GM23248 (cell line): ENCODE data around the gene KLC1. TPM values are rescaled to one million over a fixed set of nuclear protein-coding genes. Genes with fewer than 3 reads are reported as not detected.

Experiments
- DNase-seq: peaks from one replicate; pipeline ENCODE4 v3.0.0-alpha.2; 2015
- H2AFZ ChIP-seq: fragments of 200-600 bp; sonication (generic); 2 replicates; pipeline ENCODE4 v1.6.1; 2016; ENCODE audit warnings: antibody characterized with exemption
- H3F3A ChIP-seq: fragments of 200-600 bp; sonication (generic); 2 replicates; pipeline ENCODE4 v1.6.1; 2016; ENCODE audit warnings: mild to moderate bottlenecking, antibody characterized with exemption, mixed run types; ENCODE audit not compliant: insufficient read depth
- H3K27ac ChIP-seq: fragments of 200-600 bp; sonication (generic); 2 replicates; pipeline ENCODE4 v1.5.1; 2016; ENCODE audit warnings: mild to moderate bottlenecking
- H3K27me3 ChIP-seq: fragments of 200-600 bp; sonication (generic); replicated peaks from 2 replicates; pipeline ENCODE4 v1.6.1; 2016; ENCODE audit warnings: mild to moderate bottlenecking; ENCODE audit not compliant: insufficient read depth
- H3K36me3 ChIP-seq: fragments of 200-600 bp; sonication (generic); 2 replicates; pipeline ENCODE4 v1.6.1; 2016; ENCODE audit warnings: low read depth, mild to moderate bottlenecking
- H3K4me1 ChIP-seq: fragments of 200-600 bp; sonication (generic); 2 replicates; pipeline ENCODE4 v1.6.1; 2016; ENCODE audit warnings: mild to moderate bottlenecking; ENCODE audit not compliant: insufficient read depth
- H3K4me2 ChIP-seq: fragments of 200-600 bp; sonication (generic); one replicate; pipeline ENCODE4 v1.6.1; 2016; ENCODE audit warnings: mild to moderate bottlenecking; ENCODE audit not compliant: unreplicated experiment
- H3K4me3 ChIP-seq: fragments of 200-600 bp; sonication (generic); 2 replicates; pipeline ENCODE4 v1.5.1; 2016; ENCODE audit warnings: mild to moderate bottlenecking
- H3K79me2 ChIP-seq: fragments of 200-600 bp; sonication (generic); 2 replicates; pipeline ENCODE4 v1.6.1; 2016; ENCODE audit warnings: mild to moderate bottlenecking; ENCODE audit not compliant: insufficient read depth
- H3K9ac ChIP-seq: fragments of 200-600 bp; sonication (generic); 2 replicates; pipeline ENCODE4 v1.6.1; 2016; ENCODE audit warnings: mild to moderate bottlenecking
- H3K9me2 ChIP-seq: fragments of 200-600 bp; sonication (generic); 2 replicates; pipeline ENCODE4 v1.6.1; 2016; ENCODE audit warnings: mixed run types, mild to moderate bottlenecking, moderate library complexity; ENCODE audit not compliant: insufficient read depth
- H3K9me3 ChIP-seq: fragments of 200-600 bp; sonication (generic); one replicate; pipeline ENCODE4 v1.6.1; 2017; ENCODE audit warnings: low read depth
- H4K20me1 ChIP-seq: fragments of 200-600 bp; sonication (generic); 2 replicates; pipeline ENCODE4 v1.6.0; 2016; ENCODE audit not compliant: insufficient read depth
- EZH2 ChIP-seq: fragments of 200-600 bp; sonication (generic); IDR thresholded peaks from 2 replicates; pipeline ENCODE4 v1.6.1; 2018; ENCODE audit warnings: antibody characterized with exemption, mild to moderate bottlenecking; ENCODE audit not compliant: insufficient read depth, poor library complexity, severe bottlenecking
- EZH2phosphoT487 ChIP-seq: fragments of 200-600 bp; sonication (generic); IDR thresholded peaks from 2 replicates; pipeline ENCODE4 v1.6.1; 2018; ENCODE audit warnings: antibody characterized with exemption, moderate library complexity, mild to moderate bottlenecking, low read depth; ENCODE audit not compliant: insufficient read depth
- WGBS, 2 experiments: methylation state at CpG; one replicate each; pipeline ENCODE4 v1.1.6; 2015 to 2017; ENCODE audit warnings: low lambda C conversion rate in 2 of 2, low coverage in 1 of 2; ENCODE audit errors: missing lambda C conversion rate in 2 of 2; 5-methylcytosine and 5-hydroxymethylcytosine counted together
- in situ Hi-C: fragments of 300-500 bp; cut with MboI; formaldehyde crosslinking; loops from 2 replicates; pipeline ENCODE4 v1.15.0; 2020
- polyA plus RNA-seq: library from polyadenylated mRNA; unstranded; fragments of >200 nt; fragmentation: Nextera tagmentation; extraction: Ambion mirVana; gene quantifications from 2 replicates; pipeline ENCODE4 v1.2.1, GENCODE V29; 2016
- total RNA-seq: library from RNA; depleted of rRNA; stranded (reverse); fragments of >200 nt; shearing (Covaris generic); gene quantifications from 2 replicates; pipeline ENCODE4 v1.2.3, GENCODE V29; 2014

Gene KLC1
- total and polyA plus RNA-seq, 2 experiments from 2014 or later, result 184 to 410 TPM

DNA sequence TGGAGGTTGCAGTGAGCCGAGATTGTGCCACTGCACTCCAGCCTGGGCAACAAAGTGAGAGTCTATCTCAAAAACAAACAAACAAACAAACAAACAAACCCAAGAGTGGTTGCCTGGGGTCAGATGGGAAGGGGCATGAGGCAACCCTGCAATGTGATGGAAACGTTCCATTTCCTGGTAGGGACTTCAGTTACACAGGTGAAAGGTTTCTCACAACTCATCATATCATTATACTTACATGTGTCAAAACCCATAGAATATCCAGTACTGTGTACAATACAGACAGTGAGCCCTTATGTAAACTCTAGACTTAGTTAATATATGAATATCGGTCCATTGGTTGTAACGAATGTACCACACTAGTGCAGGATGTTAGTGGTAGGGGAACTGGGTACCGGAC is 7.2 kb upstream of the KLC1 start:
- Histone ChIP-seq H3K79me2 (no peaks in the 10 kb centered on the region), H3F3A (peaks cover 5% of the 10 kb centered on the region; the same call in 1 of the 2 replicates), H3K9me3 (no peaks in the 10 kb centered on the region), H3K36me3 (no peaks in the 10 kb centered on the region), H3K4me3 (no peak overlapping the region), H3K4me1 (peaks cover 27% of the 10 kb centered on the region), H3K27me3 (no peaks in the 10 kb centered on the region), H4K20me1 (no peaks in the 10 kb centered on the region), H3K9ac (no peak overlapping the region), H3K9me2 (no peaks in the 10 kb centered on the region), H3K4me2 (no peak overlapping the region), H3K27ac (no peak overlapping the region), H2AFZ (no peak overlapping the region)
- no peak for TF ChIP-seq EZH2
- no peak for TF ChIP-seq EZH2phosphoT487
- DNase-seq, result no peak
- in situ Hi-C loops, result no loop called here
- 88 to 89% methylated on average over 5 of the region's 5 CpGs for WGBS, 2 experiments

DNA sequence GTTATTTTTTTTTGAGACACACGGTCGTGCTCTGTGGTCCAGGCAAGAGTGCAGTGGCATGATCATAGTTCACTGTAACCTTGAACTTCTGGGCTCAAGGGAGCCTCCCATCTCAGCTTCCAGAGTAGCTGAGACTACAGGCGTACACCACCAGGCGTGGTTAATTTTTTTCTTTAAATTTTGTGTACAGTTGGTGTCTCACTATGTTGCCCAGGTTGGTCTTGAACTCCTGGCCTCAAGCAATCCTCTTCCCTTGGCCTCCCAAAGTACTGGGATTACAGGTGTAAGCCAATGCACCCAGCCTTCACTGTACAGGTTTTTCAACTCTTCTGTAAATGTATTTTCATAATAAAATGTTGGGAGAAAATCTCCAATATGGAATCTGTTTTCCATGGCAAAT is 5.7 kb upstream of the KLC1 start:
- peaks cover 33% of the 10 kb centered on the region for H3K4me1 ChIP-seq
- H3K4me3 ChIP-seq, result no peak overlapping the region
- DNase-seq, result no peak
- 65 to 81% methylated on average over 4 of the region's 4 CpGs for WGBS, 2 experiments
- H3K27me3 ChIP-seq, result no peaks in the 10 kb centered on the region
- H3K27ac ChIP-seq, result no peak overlapping the region
- H3K36me3 ChIP-seq, result no peaks in the 10 kb centered on the region
- no peaks in the 10 kb centered on the region for H4K20me1 ChIP-seq
- H3K4me2 ChIP-seq, result no peak overlapping the region
- H3F3A ChIP-seq, result peaks cover 5% of the 10 kb centered on the region; the same call in 1 of the 2 replicates
- H3K9me2 ChIP-seq, result no peaks in the 10 kb centered on the region
- H3K79me2 ChIP-seq, result no peaks in the 10 kb centered on the region
- no peak for TF ChIP-seq EZH2phosphoT487
- no peak for TF ChIP-seq EZH2
- no peaks in the 10 kb centered on the region for H3K9me3 ChIP-seq
- no peak overlapping the region for H2AFZ ChIP-seq
- H3K9ac ChIP-seq, result no peak overlapping the region
- in situ Hi-C loops, result no loop called here

DNA sequence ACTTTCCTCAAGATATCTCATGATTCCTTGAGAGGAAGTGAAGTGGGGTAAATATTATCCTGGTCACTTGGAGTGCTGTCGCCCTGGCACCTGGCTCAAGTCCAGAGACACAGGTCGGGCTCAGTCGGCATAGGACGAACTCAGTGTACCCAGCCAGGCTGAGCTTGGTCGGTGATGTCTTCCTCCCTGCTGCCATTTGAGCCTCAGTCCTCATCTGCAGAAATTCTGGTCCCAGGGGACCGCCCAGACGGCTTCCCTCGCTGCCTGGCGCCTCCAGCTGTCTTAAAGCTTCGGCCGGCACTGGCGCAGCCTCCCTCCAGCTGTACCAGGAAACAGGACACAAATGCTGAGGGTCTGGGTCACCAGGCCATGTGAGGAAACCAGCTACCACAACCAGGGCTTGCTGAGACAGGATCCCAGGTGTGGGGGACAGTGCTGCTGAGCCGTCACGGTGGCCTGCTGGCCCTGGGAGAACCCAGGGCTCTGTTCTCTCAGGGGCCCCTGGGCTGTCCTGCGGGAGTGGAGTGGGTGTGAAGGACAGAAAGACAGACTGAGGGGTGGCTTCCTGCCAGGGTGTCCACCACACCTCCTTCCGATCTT is 5.0 kb upstream of the KLC1 start:
- Histone ChIP-seq H3K9ac (peak overlapping the region; percentile 39; the same call in 1 of the 2 replicates), H3K4me2 (peak overlapping the region; percentile 57), H3K4me1 (peaks cover 29% of the 10 kb centered on the region), H3K27ac (peak overlapping the region; percentile 93), H3K4me3 (no peak overlapping the region), H4K20me1 (no peaks in the 10 kb centered on the region), H3F3A (peaks cover 5% of the 10 kb centered on the region; the same call in 1 of the 2 replicates), H3K9me3 (no peaks in the 10 kb centered on the region), H3K27me3 (no peaks in the 10 kb centered on the region), H3K36me3 (no peaks in the 10 kb centered on the region), H3K9me2 (no peaks in the 10 kb centered on the region), H3K79me2 (no peaks in the 10 kb centered on the region), H2AFZ (peak overlapping the region; percentile 72; the same call in 1 of the 2 replicates)
- peak; percentile 43 for DNase-seq
- TF ChIP-seq EZH2phosphoT487 (no peak), EZH2 (no peak)
- in situ Hi-C loops, result no loop called here
- WGBS, 2 experiments, result 46 to 56% methylated on average over 15 to 16 of the region's 16 CpGs

DNA sequence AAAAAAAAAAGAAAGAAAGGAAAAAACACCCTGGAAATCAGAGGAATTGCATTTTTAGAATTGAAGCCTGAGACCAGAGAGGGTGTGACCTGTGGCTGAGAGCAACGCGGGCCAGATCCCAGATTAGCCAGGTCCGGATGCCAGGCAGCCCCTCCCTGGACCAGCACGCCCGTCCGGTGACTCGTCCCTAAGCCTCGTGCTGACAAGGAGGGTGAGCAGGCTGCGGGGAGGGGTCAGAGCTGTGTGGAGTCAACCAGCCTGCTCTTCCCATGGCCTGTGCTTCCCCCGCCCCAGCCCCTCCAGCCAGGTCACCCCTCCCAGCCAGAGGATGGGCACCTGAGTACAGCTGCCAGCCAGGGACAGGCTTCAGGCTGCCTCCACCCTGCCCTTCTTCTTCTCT is 4.2 kb upstream of the KLC1 start:
- peak overlapping the region; percentile 72 for H2AFZ ChIP-seq

More for the DNA sequence above, 4.2 kb upstream of the KLC1 start:
- Histone ChIP-seq H3K9ac (peak overlapping the region; percentile 80), H3K27me3 (no peaks in the 10 kb centered on the region), H3K4me2 (peak overlapping the region; percentile 57), H3K79me2 (peaks cover 7% of the 10 kb centered on the region), H3K27ac (peak overlapping the region; percentile 93), H3K36me3 (no peaks in the 10 kb centered on the region), H3K9me3 (no peaks in the 10 kb centered on the region), H3K4me3 (0 out of 2 replicates have a peak overlapping the region, but pooled peaks have one; percentile 6), H3K9me2 (no peaks in the 10 kb centered on the region), H4K20me1 (no peaks in the 10 kb centered on the region), H3K4me1 (peaks cover 25% of the 10 kb centered on the region), H3F3A (peaks cover 6% of the 10 kb centered on the region)
- WGBS, 2 experiments, result 1% methylated on average over 9 of the region's 10 CpGs
- DNase-seq, result peak; percentile 96
- TF ChIP-seq EZH2phosphoT487 (no peak), EZH2 (no peak)
- in situ Hi-C loops, result no loop called here
